Gastroesophageal sphincter (tissue), 3 donors: ENCODE data around the gene SPARCL1.

Source experiments
- EP300 ChIP-seq: sonication (generic); formaldehyde crosslinking; IDR thresholded peaks from one replicate; pipeline ENCODE4 v1.6.1; 2017; ENCODE audit warnings: antibody characterized with exemption, mild to moderate bottlenecking
- POLR2AphosphoS5 ChIP-seq: sonication (generic); formaldehyde crosslinking; IDR thresholded peaks from one replicate; pipeline ENCODE4 v1.6.1; 2017; ENCODE audit warnings: antibody characterized with exemption
- TF ChIP-seq, protein P1 (sequence below), 4 experiments: fragments of 200-600 bp in 2 of 4; fragments of 450-650 bp in 2 of 4; sonication (generic) in 1 of 4; IDR thresholded peaks; one replicate each; pipeline ENCODE4 v1.5.1; 2017 to 2019; ENCODE audit warnings: antibody characterized with exemption in 4 of 4, mild to moderate bottlenecking in 2 of 4, moderate library complexity in 2 of 4

DNA sequence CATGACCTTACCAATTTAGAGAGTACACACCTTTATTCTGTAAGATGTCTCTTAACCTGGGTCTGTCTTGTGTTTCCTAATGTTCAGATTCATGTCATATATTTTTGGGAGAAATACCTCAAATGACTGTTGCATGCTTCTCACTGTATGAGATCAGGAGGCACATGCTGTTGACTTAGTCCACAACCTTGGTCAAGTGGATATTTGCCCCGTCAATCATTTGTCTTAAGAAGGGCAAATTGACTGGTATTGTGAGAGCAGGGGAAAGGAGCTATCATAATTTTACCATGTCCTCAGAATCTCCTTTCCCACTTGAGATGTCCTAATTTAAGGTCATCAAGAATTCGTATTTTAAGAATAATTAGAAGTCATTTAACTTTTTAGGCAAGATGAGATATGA, 95.8 kb downstream of the SPARCL1 start:
- TF ChIP-seq EP300 (no peak), POLR2AphosphoS5 (no peak)
- TF ChIP-seq, protein P1, sequence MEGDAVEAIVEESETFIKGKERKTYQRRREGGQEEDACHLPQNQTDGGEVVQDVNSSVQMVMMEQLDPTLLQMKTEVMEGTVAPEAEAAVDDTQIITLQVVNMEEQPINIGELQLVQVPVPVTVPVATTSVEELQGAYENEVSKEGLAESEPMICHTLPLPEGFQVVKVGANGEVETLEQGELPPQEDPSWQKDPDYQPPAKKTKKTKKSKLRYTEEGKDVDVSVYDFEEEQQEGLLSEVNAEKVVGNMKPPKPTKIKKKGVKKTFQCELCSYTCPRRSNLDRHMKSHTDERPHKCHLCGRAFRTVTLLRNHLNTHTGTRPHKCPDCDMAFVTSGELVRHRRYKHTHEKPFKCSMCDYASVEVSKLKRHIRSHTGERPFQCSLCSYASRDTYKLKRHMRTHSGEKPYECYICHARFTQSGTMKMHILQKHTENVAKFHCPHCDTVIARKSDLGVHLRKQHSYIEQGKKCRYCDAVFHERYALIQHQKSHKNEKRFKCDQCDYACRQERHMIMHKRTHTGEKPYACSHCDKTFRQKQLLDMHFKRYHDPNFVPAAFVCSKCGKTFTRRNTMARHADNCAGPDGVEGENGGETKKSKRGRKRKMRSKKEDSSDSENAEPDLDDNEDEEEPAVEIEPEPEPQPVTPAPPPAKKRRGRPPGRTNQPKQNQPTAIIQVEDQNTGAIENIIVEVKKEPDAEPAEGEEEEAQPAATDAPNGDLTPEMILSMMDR (IDR thresholded peaks at IDR 0.05) = no peak
